Activated CD8-positive, alpha-beta memory T cell treated with anti-CD3 and anti-CD28 coated beads for 4 hours (primary cell): ENCODE data around the gene KLHL28.
"Not testable (repeated sequence)": the region's sequence is repeated elsewhere in the genome, so short reads cannot be mapped to it uniquely, and the experiment has no call there.

Experiments
- DNase-seq, 2 donors: peaks; one replicate each; pipeline ENCODE4 v3.0.0-alpha.2; 2020; ENCODE audit warnings: low read depth in 2 of 2

The KLHL28 gene

GRCh38 chr14:44897041-44897844 lies 64.5 kb downstream of the KLHL28 start:
- peak; percentile 98 for DNase-seq

- no peak for DNase-seq
Observed at GRCh38 chr14:44896275-44897040, 65.3 kb downstream of the KLHL28 start.

- DNase-seq, result no peak
Observed at GRCh38 chr14:44895716-44896115, 66.0 kb downstream of the KLHL28 start.

GRCh38 chr14:44893535-44893934 lies 68.2 kb downstream of the KLHL28 start:
- no peak for DNase-seq

GRCh38 chr14:44891726-44892372 lies 69.9 kb downstream of the KLHL28 start:
- not testable (repeated sequence) for DNase-seq

- no peak for DNase-seq
Observed at GRCh38 chr14:44889595-44890471, 71.9 kb downstream of the KLHL28 start.

- DNase-seq, result no peak
Observed at GRCh38 chr14:44887596-44887955, 74.2 kb downstream of the KLHL28 start.

- DNase-seq, result no peak
Observed at GRCh38 chr14:44886860-44887595, 74.7 kb downstream of the KLHL28 start.

GRCh38 chr14:44880791-44881190 lies 81.0 kb downstream of the KLHL28 start:
- DNase-seq, result no peak
